BE2C (cell line): ENCODE data around the gene CTAGE1.

ENCODE experiments used
- DNase-seq: peaks from one replicate; pipeline ENCODE4 v3.0.0-alpha.2; 2020
- H3K27me3 ChIP-seq: fragments of 250-450 bp; sonication (Bioruptor Pico); 2 replicates; pipeline ENCODE4 v1.5.1; 2020; ENCODE audit warnings: mild to moderate bottlenecking
- H3K36me3 ChIP-seq: fragments of 250-450 bp; sonication (Bioruptor Pico); 2 replicates; pipeline ENCODE4 v1.5.1; 2020; ENCODE audit warnings: mild to moderate bottlenecking
- H3K4me1 ChIP-seq: fragments of 250-450 bp; sonication (Bioruptor Pico); 2 replicates; pipeline ENCODE4 v1.5.1; 2020
- H3K4me3 ChIP-seq: 2 replicates; pipeline ENCODE4 v1.5.1; 2011; ENCODE audit warnings: low read depth, low read length
- H3K9me3 ChIP-seq: fragments of 250-450 bp; sonication (Bioruptor Pico); 2 replicates; pipeline ENCODE4 v1.5.1; 2020
- CTCF ChIP-seq: IDR thresholded peaks from 2 replicates; pipeline ENCODE4 v1.5.1; 2012; ENCODE audit warnings: mild to moderate bottlenecking, low read depth, low read length

Gene CTAGE1

GRCh38 chr18:22391407-22392345 is 26.0 kb downstream of the CTAGE1 start:
- Histone ChIP-seq H3K9me3 (no peaks in the 10 kb centered on the region), H3K4me3 (no peak overlapping the region), H3K4me1 (no peaks in the 10 kb centered on the region; the same call in 1 of the 2 replicates), H3K27me3 (no peaks in the 10 kb centered on the region), H3K36me3 (no peaks in the 10 kb centered on the region)
- no peak for TF ChIP-seq CTCF
- DNase-seq = peak; percentile 82

- H3K4me3 ChIP-seq = no peak overlapping the region
- H3K27me3 ChIP-seq = no peaks in the 10 kb centered on the region
- no peaks in the 10 kb centered on the region for H3K36me3 ChIP-seq
- H3K4me1 ChIP-seq = no peaks in the 10 kb centered on the region; the same call in 1 of the 2 replicates
- no peak for TF ChIP-seq CTCF
- no peaks in the 10 kb centered on the region for H3K9me3 ChIP-seq
- no peak for DNase-seq
Observed at GRCh38 chr18:22387787-22388186, 29.9 kb downstream of the CTAGE1 start.

GRCh38 chr18:22387364-22387763 is 30.4 kb downstream of the CTAGE1 start:
- Histone ChIP-seq H3K4me3 (no peak overlapping the region), H3K4me1 (no peaks in the 10 kb centered on the region; the same call in 1 of the 2 replicates), H3K27me3 (no peaks in the 10 kb centered on the region), H3K36me3 (no peaks in the 10 kb centered on the region), H3K9me3 (no peaks in the 10 kb centered on the region)
- TF ChIP-seq CTCF = no peak
- no peak for DNase-seq

DNA sequence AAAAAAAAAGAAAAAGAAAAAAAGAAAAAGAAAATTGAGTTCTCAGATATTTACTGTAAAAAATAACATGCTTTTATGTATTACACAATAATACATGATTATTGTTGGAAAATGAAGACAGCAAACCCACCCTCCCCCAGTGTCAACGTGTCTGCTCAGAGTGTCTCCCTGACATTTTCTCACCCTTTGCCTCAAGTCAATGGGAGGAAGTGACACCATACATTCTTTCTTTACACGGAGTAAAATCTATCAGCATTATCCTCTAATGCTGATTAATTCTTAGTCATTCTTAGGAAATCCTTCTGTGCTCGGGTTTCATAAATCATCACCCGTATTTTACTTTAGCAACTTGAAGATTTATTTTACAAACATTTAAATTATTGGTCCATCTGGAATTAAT is 32.0 kb downstream of the CTAGE1 start:
- no peak for DNase-seq
- Histone ChIP-seq H3K4me3 (no peak overlapping the region), H3K4me1 (no peaks in the 10 kb centered on the region), H3K36me3 (no peaks in the 10 kb centered on the region), H3K9me3 (no peaks in the 10 kb centered on the region), H3K27me3 (no peaks in the 10 kb centered on the region)
- no peak for TF ChIP-seq CTCF

GRCh38 chr18:22378672-22379282 is 38.9 kb downstream of the CTAGE1 start:
- Histone ChIP-seq H3K36me3 (no peaks in the 10 kb centered on the region), H3K9me3 (no peaks in the 10 kb centered on the region), H3K4me1 (no peaks in the 10 kb centered on the region), H3K27me3 (no peaks in the 10 kb centered on the region), H3K4me3 (no peak overlapping the region)
- peak; percentile 61 for TF ChIP-seq CTCF
- DNase-seq = peak; percentile 24

DNA sequence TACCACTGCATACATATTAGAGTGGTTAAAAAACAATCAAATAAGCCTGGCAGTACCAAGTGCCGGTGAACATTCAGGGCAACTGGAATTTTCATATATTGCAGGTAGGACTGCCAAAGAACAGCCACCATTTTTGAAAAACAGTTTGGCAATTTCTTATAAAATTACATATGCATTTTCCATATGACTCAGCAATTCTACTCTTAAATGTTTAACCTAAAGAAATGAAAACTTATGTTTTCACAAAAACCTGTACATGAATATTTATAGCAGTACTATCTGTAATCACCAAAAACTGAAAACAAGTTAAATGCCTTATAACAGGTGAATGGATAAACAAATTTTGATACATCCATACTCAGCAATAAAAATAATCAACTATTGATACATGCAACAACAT is 39.9 kb downstream of the CTAGE1 start:
- H3K4me1 ChIP-seq = no peaks in the 10 kb centered on the region
- H3K4me3 ChIP-seq = no peak overlapping the region
- no peak for TF ChIP-seq CTCF
- no peaks in the 10 kb centered on the region for H3K9me3 ChIP-seq
- H3K36me3 ChIP-seq = no peaks in the 10 kb centered on the region
- no peaks in the 10 kb centered on the region for H3K27me3 ChIP-seq
- DNase-seq = no peak
